DMS53 (cell line): ENCODE data around the gene MAPK8.

Experiments
- DNase-seq: peaks from one replicate; lab custom pipeline; 2025; lab: John Stamatoyannopoulos, UW

MAPK8 gene

GRCh38 chr10:48450233-48450740 lies 143.8 kb downstream of the MAPK8 start:
- no peak for DNase-seq

- DNase-seq = no peak
Observed at GRCh38 chr10:48450741-48451466, 144.4 kb downstream of the MAPK8 start.

GRCh38 chr10:48451969-48452878 lies 145.7 kb downstream of the MAPK8 start:
- DNase-seq = no peak

DNA sequence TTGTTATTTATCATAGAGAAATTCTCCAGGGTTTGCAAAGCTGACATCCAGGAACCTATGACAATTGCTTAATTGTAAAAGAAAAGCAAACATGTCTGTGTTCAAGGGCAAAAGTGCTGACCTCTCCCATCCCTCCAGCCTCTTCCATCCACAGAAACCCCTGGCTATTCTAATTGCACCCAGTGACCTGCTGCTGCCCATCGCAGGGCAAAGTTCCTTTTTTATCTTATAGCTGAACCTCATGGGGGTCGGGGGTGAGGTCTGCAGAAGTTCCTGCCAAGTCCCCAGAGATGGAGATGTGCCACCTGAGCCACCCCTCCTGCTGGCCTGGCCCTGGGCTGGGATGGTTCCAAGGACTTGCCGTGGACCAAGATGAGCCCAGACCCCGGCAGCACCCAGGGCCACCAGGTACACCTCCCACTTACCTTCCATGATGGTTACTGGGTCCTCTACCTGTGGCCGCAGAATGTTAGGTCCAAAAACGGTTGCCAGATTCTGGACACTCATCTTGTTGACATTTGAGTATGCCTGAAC lies 146.5 kb downstream of the MAPK8 start:
- no peak for DNase-seq

DNA sequence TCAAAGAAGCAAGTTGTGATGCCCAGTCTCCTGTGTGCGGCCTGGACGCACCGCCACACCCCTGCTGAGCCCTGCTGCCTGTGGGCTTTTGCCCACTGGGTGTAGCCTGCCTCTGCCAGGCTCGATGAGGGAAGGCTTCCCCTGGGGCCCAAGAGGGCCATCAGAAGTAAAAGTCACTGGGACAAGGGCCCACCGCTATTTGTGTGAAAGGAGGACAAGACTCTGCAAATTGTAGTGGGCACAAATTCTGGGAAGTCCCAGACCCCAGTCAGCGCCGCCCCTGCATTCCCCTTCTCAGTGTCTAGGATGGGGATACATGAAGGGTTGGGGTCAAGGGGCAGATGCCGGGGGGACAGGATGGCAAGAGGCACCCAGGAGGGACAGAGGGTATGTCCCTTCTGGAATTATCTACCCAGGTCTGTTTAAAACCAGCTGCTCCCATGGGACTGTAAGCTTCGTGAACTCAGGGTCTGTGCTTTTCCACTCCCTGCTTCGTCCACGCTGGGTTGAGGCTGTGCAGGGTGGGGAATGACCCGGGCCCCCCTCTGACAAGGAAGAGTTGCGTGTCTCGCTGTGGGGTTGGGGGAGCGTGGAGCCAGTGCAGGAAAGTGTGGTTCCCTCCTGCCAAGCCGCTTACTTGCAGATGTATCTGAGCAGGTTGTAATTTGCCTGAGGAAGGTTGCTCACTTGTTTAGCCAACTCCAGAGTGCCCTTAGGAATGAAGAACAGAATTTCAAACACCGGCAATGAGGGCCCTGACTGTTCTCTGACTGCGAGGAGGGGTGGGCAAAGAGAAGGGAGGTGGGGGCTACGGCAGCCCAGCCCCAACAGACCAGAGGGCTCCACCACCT lies 147.2 kb downstream of the MAPK8 start:
- DNase-seq = no peak

- no peak for DNase-seq
Observed at GRCh38 chr10:48454302-48455054, 148.0 kb downstream of the MAPK8 start.

GRCh38 chr10:48455055-48455391 lies 148.5 kb downstream of the MAPK8 start:
- no peak for DNase-seq

- DNase-seq = no peak
Observed at GRCh38 chr10:48455392-48456151, 149.1 kb downstream of the MAPK8 start.

DNA sequence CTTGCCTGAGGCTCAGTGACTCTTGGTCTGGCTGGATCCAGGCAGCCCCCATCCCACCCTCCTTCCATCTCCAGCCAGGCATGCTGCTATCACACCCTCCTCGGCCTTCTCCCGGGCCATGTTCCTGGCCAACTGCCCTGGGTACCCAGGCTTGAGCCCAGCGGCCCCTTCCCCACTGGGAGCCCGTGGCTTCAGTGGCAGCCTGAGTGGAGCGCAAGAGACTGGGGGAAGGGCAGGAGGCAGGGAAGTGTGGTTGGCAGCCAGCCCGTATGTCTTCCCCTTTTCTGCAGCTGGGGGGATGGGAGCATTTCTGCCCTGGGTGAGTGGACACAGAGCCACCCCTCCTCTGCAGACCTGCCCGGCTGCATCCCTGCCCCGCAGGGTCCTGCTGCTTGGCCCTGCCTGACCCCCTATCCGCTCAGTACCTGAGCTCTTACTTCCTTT lies 149.9 kb downstream of the MAPK8 start:
- DNase-seq = no peak

DNA sequence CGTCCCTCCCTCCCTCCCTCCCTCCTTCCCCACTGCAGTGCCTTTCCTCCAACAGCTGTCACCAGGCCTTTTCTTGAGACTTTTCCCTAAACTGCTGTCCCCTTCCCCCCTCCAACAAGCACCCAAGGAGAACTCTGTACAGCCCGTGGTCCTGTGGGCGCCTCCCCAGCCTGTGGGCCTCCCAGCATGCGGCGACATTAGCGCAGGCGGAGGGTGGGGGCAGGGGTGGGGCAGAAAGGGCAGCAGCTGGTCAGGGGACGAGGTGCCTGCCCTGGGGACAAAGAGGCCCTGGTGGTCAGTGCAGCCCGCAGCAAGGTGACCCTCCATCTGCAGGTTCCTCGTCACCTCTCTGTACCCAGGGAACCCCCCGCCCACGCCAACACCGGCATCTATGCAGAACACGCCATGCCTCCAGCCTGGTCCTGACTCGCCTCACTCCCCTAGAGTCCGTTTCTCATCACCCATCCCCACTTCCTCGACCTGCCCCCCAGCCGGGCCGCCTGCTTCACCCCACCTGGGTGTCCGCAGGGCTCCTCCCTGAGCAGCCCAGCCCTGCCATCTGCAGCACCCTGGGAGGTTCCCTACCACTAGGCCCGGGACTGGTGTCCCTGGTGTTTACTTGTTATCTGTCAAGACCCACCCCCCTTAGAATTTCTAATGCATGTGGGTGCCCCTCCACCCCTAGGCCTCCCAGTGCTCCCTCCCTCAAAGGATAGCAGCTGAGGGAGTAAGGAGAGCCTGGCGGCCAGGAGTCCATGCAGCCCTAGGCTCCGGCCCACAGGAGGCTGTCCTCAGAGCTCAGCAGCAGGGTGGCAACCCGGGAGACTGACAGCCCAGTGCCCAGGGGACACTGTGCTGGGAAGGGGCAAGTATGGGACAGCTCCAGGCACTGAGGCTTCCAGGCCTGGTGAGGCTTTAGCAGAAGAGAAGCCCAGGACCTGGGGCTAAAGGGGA lies 150.6 kb downstream of the MAPK8 start:
- DNase-seq = no peak

- DNase-seq = no peak
Observed at GRCh38 chr10:48457949-48458661, 151.6 kb downstream of the MAPK8 start.

GRCh38 chr10:48458662-48459048 lies 152.2 kb downstream of the MAPK8 start:
- DNase-seq = no peak

- no peak for DNase-seq
Observed at GRCh38 chr10:48459270-48460150, 153.0 kb downstream of the MAPK8 start.

DNA sequence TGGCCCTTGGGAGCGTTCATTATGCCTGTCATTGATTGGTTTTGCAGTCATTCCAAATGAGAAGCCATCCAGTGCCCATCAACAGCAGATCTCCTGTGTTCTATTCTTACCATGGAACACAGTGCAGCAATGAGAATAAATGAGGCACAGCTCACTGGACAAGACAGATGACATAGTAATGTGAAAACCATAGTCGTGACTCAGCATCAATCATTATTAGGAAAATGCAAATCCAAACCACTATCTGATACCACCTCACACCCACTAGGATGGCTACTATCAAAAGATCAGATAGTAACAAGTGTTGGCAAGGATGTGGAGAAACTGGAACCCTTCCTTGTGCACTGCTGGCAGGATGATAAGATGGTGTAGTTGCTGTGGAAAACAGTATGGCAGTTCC lies 153.7 kb downstream of the MAPK8 start:
- DNase-seq = no peak

GRCh38 chr10:48461623-48462481 lies 155.4 kb downstream of the MAPK8 start:
- DNase-seq = no peak

- DNase-seq = no peak
Observed at GRCh38 chr10:48462482-48463020, 156.1 kb downstream of the MAPK8 start.
